ENCODE results near the gene LRRIQ1. TPM values are rescaled to one million over a fixed set of nuclear protein-coding genes. Genes with fewer than 3 reads are reported as not detected.

The LRRIQ1 gene
- total RNA-seq, 2 experiments from 2014 or later, result not detected

GRCh38 chr12:85059594-85059993, 23.4 kb downstream of the LRRIQ1 start:
- intact Hi-C loops (cut with DNase I, micrococcal nuclease), result no loop called here
- H3K4me3 Mint-ChIP-seq, result no peak overlapping the region
- no peaks in the 10 kb centered on the region for H3K4me1 Mint-ChIP-seq
- no peak overlapping the region for H3K27ac Mint-ChIP-seq
- DNase-seq, result no peak
- H3K36me3 Mint-ChIP-seq (ENCODE audit: low read depth), result no peaks in the 10 kb centered on the region
- no peaks in the 10 kb centered on the region for H3K9me3 Mint-ChIP-seq (ENCODE audit: low read depth)
- peaks cover 3% of the 10 kb centered on the region for H3K27me3 Mint-ChIP-seq
- POLR2A ChIA-PET, result no interaction called here
- no peak for ATAC-seq
- CTCF ChIA-PET, result interaction anchor here (0.9 to 3.7 kb wide), 4 partner anchors 8 to 184 kb away, joined by 3 to 19 read pairs (median 4); no protein-coding TSS in a partner anchor

GRCh38 chr12:85060916-85061315, 24.8 kb downstream of the LRRIQ1 start:
- ATAC-seq (no peak), DNase-seq (no peak)
- no peak overlapping the region for H3K4me3 Mint-ChIP-seq
- no peaks in the 10 kb centered on the region for H3K4me1 Mint-ChIP-seq
- no peaks in the 10 kb centered on the region for H3K9me3 Mint-ChIP-seq (ENCODE audit: low read depth)
- peaks cover 3% of the 10 kb centered on the region for H3K27me3 Mint-ChIP-seq
- intact Hi-C loops (cut with DNase I, micrococcal nuclease), result no loop called here
- H3K36me3 Mint-ChIP-seq (ENCODE audit: low read depth), result no peaks in the 10 kb centered on the region
- ChIA-PET POLR2A (interaction anchor here (0.7 kb wide), 1 partner anchor 179 kb away, joined by 7 read pairs; no protein-coding TSS in a partner anchor), CTCF (interaction anchor here (0.6 to 1.4 kb wide), 3 partner anchors 73 to 667 kb away, joined by 3 to 4 read pairs (median 4); no protein-coding TSS in a partner anchor)
- H3K27ac Mint-ChIP-seq, result no peak overlapping the region

GRCh38 chr12:85065837-85066482, 29.8 kb downstream of the LRRIQ1 start:
- DNase-seq, result no peak
- H3K9me3 Mint-ChIP-seq (ENCODE audit: low read depth), result no peaks in the 10 kb centered on the region
- no peak overlapping the region for H3K4me3 Mint-ChIP-seq
- H3K27ac Mint-ChIP-seq, result no peak overlapping the region
- no peaks in the 10 kb centered on the region for H3K4me1 Mint-ChIP-seq
- CTCF ChIA-PET, result interaction anchor here (1.4 kb wide), 1 partner anchor 9 kb away, joined by 4 read pairs; no protein-coding TSS in a partner anchor
- H3K27me3 Mint-ChIP-seq, result peaks cover 5% of the 10 kb centered on the region
- no peaks in the 10 kb centered on the region for H3K36me3 Mint-ChIP-seq (ENCODE audit: low read depth)
- POLR2A ChIA-PET, result no interaction called here
- no peak for ATAC-seq
- intact Hi-C loops (cut with DNase I, micrococcal nuclease), result no loop called here

- no peak overlapping the region for H3K4me3 Mint-ChIP-seq
- peaks cover 2% of the 10 kb centered on the region for H3K27me3 Mint-ChIP-seq
- H3K36me3 Mint-ChIP-seq (ENCODE audit: low read depth), result no peaks in the 10 kb centered on the region
- ChIA-PET POLR2A (no interaction called here), CTCF (interaction anchor here (1.0 kb wide), 1 partner anchor 15 kb away, joined by 3 read pairs; no protein-coding TSS in a partner anchor)
- ATAC-seq (no peak), DNase-seq (no peak)
- H3K4me1 Mint-ChIP-seq, result no peaks in the 10 kb centered on the region
- intact Hi-C loops (cut with DNase I, micrococcal nuclease), result no loop called here
- H3K9me3 Mint-ChIP-seq (ENCODE audit: low read depth), result no peaks in the 10 kb centered on the region
- no peak overlapping the region for H3K27ac Mint-ChIP-seq
Measured at GRCh38 chr12:85072826-85073225, 36.7 kb downstream of the LRRIQ1 start.

GRCh38 chr12:85076688-85077430, 40.7 kb downstream of the LRRIQ1 start:
- Mint-ChIP-seq H3K27me3 (no peaks in the 10 kb centered on the region), H3K4me1 (no peaks in the 10 kb centered on the region), H3K4me3 (no peak overlapping the region), H3K27ac (no peak overlapping the region), H3K36me3 (ENCODE audit: low read depth) (no peaks in the 10 kb centered on the region), H3K9me3 (ENCODE audit: low read depth) (no peaks in the 10 kb centered on the region)
- DNase-seq (no peak), ATAC-seq (peak; percentile 60)
- intact Hi-C loops (cut with DNase I, micrococcal nuclease), result loop anchor here (1.0 to 5.0 kb wide), 4 partner anchors 372 to 845 kb away; no protein-coding TSS in a partner anchor
- ChIA-PET CTCF (interaction anchor here (0.9 kb wide), 1 partner anchor 146 kb away, joined by 3 read pairs; no protein-coding TSS in a partner anchor), POLR2A (no interaction called here)

GRCh38 chr12:85085066-85085465, 48.9 kb downstream of the LRRIQ1 start:
- DNase-seq (no peak), ATAC-seq (no peak)
- Mint-ChIP-seq H3K9me3 (ENCODE audit: low read depth) (no peaks in the 10 kb centered on the region), H3K4me1 (no peaks in the 10 kb centered on the region), H3K4me3 (no peak overlapping the region), H3K27me3 (no peaks in the 10 kb centered on the region), H3K27ac (no peak overlapping the region), H3K36me3 (ENCODE audit: low read depth) (no peaks in the 10 kb centered on the region)
- ChIA-PET POLR2A (no interaction called here), CTCF (no interaction called here)
- intact Hi-C loops (cut with DNase I, micrococcal nuclease), result no loop called here

- H3K4me3 Mint-ChIP-seq, result no peak overlapping the region
- H3K27me3 Mint-ChIP-seq, result no peaks in the 10 kb centered on the region
- POLR2A ChIA-PET, result no interaction called here
Measured at GRCh38 chr12:85089792-85090191, 53.6 kb downstream of the LRRIQ1 start.

GRCh38 chr12:85092814-85093370, 56.7 kb downstream of the LRRIQ1 start:
- ChIA-PET POLR2A (no interaction called here), CTCF (interaction anchor here (0.8 kb wide), 1 partner anchor 210 kb away, joined by 3 read pairs; no protein-coding TSS in a partner anchor)
- H3K27ac Mint-ChIP-seq, result no peak overlapping the region
- no peak for ATAC-seq
- peaks cover 1% of the 10 kb centered on the region for H3K9me3 Mint-ChIP-seq (ENCODE audit: low read depth)
- no peak for DNase-seq
- no peaks in the 10 kb centered on the region for H3K36me3 Mint-ChIP-seq (ENCODE audit: low read depth)
- H3K4me3 Mint-ChIP-seq, result no peak overlapping the region
- intact Hi-C loops (cut with DNase I, micrococcal nuclease), result no loop called here
- no peaks in the 10 kb centered on the region for H3K27me3 Mint-ChIP-seq
- no peaks in the 10 kb centered on the region for H3K4me1 Mint-ChIP-seq

More at GRCh38 chr12:85089792-85090191, 53.6 kb downstream of the LRRIQ1 start:
- intact Hi-C loops (cut with DNase I, micrococcal nuclease), result no loop called here
- H3K9me3 Mint-ChIP-seq (ENCODE audit: low read depth), result peaks cover 1% of the 10 kb centered on the region
- ATAC-seq, result no peak
- CTCF ChIA-PET, result interaction anchor here (0.8 kb wide), 1 partner anchor 597 kb away, joined by 3 read pairs; no protein-coding TSS in a partner anchor
- H3K36me3 Mint-ChIP-seq (ENCODE audit: low read depth), result no peaks in the 10 kb centered on the region
- H3K27ac Mint-ChIP-seq, result no peak overlapping the region
- H3K4me1 Mint-ChIP-seq, result no peaks in the 10 kb centered on the region
- DNase-seq, result no peak

- no peaks in the 10 kb centered on the region for H3K27me3 Mint-ChIP-seq
- no peak overlapping the region for H3K27ac Mint-ChIP-seq
- peaks cover 1% of the 10 kb centered on the region for H3K9me3 Mint-ChIP-seq (ENCODE audit: low read depth)
- H3K4me3 Mint-ChIP-seq, result no peak overlapping the region
- no peaks in the 10 kb centered on the region for H3K36me3 Mint-ChIP-seq (ENCODE audit: low read depth)
- intact Hi-C loops (cut with DNase I, micrococcal nuclease), result no loop called here
- DNase-seq (no peak), ATAC-seq (no peak)
- ChIA-PET CTCF (no interaction called here), POLR2A (no interaction called here)
- no peaks in the 10 kb centered on the region for H3K4me1 Mint-ChIP-seq
Measured at GRCh38 chr12:85095501-85095900, 59.4 kb downstream of the LRRIQ1 start.

GRCh38 chr12:85130646-85131045, 94.5 kb downstream of the LRRIQ1 start:
- intact Hi-C loops (cut with DNase I, micrococcal nuclease), result no loop called here
- ChIA-PET POLR2A (no interaction called here), CTCF (no interaction called here)
- DNase-seq (no peak), ATAC-seq (no peak)
- Mint-ChIP-seq H3K27ac (no peak overlapping the region), H3K4me1 (no peaks in the 10 kb centered on the region), H3K36me3 (ENCODE audit: low read depth) (no peaks in the 10 kb centered on the region), H3K9me3 (ENCODE audit: low read depth) (peaks cover 5% of the 10 kb centered on the region), H3K27me3 (no peaks in the 10 kb centered on the region), H3K4me3 (no peak overlapping the region)

- Mint-ChIP-seq H3K36me3 (ENCODE audit: low read depth) (no peaks in the 10 kb centered on the region), H3K4me3 (no peak overlapping the region), H3K27me3 (no peaks in the 10 kb centered on the region), H3K9me3 (ENCODE audit: low read depth) (no peaks in the 10 kb centered on the region), H3K27ac (no peak overlapping the region), H3K4me1 (no peaks in the 10 kb centered on the region)
- ChIA-PET CTCF (no interaction called here), POLR2A (no interaction called here)
- intact Hi-C loops (cut with DNase I, micrococcal nuclease), result no loop called here
- DNase-seq, result no peak
- no peak for ATAC-seq
Measured at GRCh38 chr12:85138833-85139232, 102.7 kb downstream of the LRRIQ1 start.

Data from activated CD4-positive, alpha-beta T cell treated with anti-CD3 and anti-CD28 coated beads for 36 hours (primary cell).